Measurements from ENCODE around the gene DOK5. TPM values are rescaled to one million over a fixed set of nuclear protein-coding genes. Genes with fewer than 3 reads are reported as not detected.

The DOK5 gene
- polyA plus RNA-seq, 1 of the 3 experiments (the other 2 are of a cell fraction): 12.4 TPM

DNA sequence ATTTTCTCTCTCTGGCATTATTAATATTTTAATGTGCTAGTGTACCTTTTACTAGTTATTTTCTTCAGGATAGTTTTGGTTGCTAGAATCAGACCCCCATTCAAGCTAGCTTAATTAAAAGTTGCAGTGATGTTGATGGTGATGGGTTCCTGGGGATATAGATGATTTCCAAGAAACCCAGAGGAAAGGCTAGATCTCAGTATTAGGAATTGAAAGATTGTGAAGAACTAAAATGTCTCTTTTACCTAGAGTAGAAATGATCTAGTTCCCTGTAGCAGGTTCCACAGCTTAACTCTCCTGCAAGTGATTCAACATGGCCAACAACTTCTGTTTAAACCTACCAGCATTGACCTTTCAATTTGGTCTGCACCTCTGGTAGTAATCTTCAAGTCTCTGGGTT is 78.6 kb downstream of the DOK5 start:
- no peak overlapping the region for H3K27ac ChIP-seq (ENCODE audit: low read depth in 2 of 2, low read length in 1 of 2)
- H3K4me1 ChIP-seq (ENCODE audit: control insufficient read depth in 1 of 2, insufficient read depth in 2 of 2, low read depth in 1 of 2, low read length in 1 of 2): peaks cover 0 to 5% of the 10 kb centered on the region in 2 experiments; a peak in 1 of 4 replicates
- H4K20me1 ChIP-seq (ENCODE audit: insufficient read depth): no peaks in the 10 kb centered on the region
- H3K4me3 ChIP-seq (ENCODE audit: low read depth in 2 of 2, low read length in 1 of 2): no peak overlapping the region
- DNase-seq: no peak
- ChIA-PET CTCF (no interaction called here), POLR2A (no interaction called here)
- no peaks in the 10 kb centered on the region for H3K27me3 ChIP-seq (ENCODE audit: insufficient read depth)
- no peak for TF ChIP-seq CHD2 (IDR thresholded peaks at IDR 0.05; ENCODE audit: low read length, partially characterized antibody)
- TF ChIP-seq, protein P1, sequence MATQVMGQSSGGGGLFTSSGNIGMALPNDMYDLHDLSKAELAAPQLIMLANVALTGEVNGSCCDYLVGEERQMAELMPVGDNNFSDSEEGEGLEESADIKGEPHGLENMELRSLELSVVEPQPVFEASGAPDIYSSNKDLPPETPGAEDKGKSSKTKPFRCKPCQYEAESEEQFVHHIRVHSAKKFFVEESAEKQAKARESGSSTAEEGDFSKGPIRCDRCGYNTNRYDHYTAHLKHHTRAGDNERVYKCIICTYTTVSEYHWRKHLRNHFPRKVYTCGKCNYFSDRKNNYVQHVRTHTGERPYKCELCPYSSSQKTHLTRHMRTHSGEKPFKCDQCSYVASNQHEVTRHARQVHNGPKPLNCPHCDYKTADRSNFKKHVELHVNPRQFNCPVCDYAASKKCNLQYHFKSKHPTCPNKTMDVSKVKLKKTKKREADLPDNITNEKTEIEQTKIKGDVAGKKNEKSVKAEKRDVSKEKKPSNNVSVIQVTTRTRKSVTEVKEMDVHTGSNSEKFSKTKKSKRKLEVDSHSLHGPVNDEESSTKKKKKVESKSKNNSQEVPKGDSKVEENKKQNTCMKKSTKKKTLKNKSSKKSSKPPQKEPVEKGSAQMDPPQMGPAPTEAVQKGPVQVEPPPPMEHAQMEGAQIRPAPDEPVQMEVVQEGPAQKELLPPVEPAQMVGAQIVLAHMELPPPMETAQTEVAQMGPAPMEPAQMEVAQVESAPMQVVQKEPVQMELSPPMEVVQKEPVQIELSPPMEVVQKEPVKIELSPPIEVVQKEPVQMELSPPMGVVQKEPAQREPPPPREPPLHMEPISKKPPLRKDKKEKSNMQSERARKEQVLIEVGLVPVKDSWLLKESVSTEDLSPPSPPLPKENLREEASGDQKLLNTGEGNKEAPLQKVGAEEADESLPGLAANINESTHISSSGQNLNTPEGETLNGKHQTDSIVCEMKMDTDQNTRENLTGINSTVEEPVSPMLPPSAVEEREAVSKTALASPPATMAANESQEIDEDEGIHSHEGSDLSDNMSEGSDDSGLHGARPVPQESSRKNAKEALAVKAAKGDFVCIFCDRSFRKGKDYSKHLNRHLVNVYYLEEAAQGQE (IDR thresholded peaks at IDR 0.05; ENCODE audit: low read depth, low read length): no peak
- TF ChIP-seq RXRA (IDR thresholded peaks at IDR 0.05; ENCODE audit: borderline replicate concordance, low read depth): no peak
- TF ChIP-seq ELF1 (IDR thresholded peaks at IDR 0.05): no peak
- no peak for TF ChIP-seq NRF1 (IDR thresholded peaks at IDR 0.05; ENCODE audit: low read depth, low read length)
- TF ChIP-seq EP300 (IDR thresholded peaks at IDR 0.05; ENCODE audit: borderline replicate concordance in 1 of 2, low read depth in 1 of 2, low read length in 1 of 2): no peak
- no peak for TF ChIP-seq NFIC (IDR thresholded peaks at IDR 0.05; ENCODE audit: borderline replicate concordance)
- TF ChIP-seq RCOR1 (IDR thresholded peaks at IDR 0.05; ENCODE audit: low read length): no peak
- no peak for TF ChIP-seq YY1 (IDR thresholded peaks at IDR 0.05; ENCODE audit: low read depth)
- no peak for TF ChIP-seq MAX (IDR thresholded peaks at IDR 0.05; ENCODE audit: low read depth)
- TF ChIP-seq RFX5 (IDR thresholded peaks at IDR 0.05; ENCODE audit: low read length): no peak
- TF ChIP-seq, protein P2, sequence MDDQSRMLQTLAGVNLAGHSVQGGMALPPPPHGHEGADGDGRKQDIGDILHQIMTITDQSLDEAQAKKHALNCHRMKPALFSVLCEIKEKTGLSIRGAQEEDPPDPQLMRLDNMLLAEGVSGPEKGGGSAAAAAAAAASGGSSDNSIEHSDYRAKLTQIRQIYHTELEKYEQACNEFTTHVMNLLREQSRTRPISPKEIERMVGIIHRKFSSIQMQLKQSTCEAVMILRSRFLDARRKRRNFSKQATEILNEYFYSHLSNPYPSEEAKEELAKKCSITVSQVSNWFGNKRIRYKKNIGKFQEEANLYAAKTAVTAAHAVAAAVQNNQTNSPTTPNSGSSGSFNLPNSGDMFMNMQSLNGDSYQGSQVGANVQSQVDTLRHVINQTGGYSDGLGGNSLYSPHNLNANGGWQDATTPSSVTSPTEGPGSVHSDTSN (IDR thresholded peaks at IDR 0.05): no peak
- no peak for TF ChIP-seq SIN3A (IDR thresholded peaks at IDR 0.05; ENCODE audit: borderline replicate concordance, low read depth, low read length)
- no peak for TF ChIP-seq FOSL2 (IDR thresholded peaks at IDR 0.05; ENCODE audit: borderline replicate concordance, low read depth)
- TF ChIP-seq USF1 (IDR thresholded peaks at IDR 0.05; ENCODE audit: borderline replicate concordance, low read depth): no peak
- TF ChIP-seq MXI1 (IDR thresholded peaks at IDR 0.05; ENCODE audit: low read depth, low read length): no peak
- TF ChIP-seq GABPA (IDR thresholded peaks at IDR 0.05; ENCODE audit: low read depth): no peak
- TF ChIP-seq, protein P3, sequence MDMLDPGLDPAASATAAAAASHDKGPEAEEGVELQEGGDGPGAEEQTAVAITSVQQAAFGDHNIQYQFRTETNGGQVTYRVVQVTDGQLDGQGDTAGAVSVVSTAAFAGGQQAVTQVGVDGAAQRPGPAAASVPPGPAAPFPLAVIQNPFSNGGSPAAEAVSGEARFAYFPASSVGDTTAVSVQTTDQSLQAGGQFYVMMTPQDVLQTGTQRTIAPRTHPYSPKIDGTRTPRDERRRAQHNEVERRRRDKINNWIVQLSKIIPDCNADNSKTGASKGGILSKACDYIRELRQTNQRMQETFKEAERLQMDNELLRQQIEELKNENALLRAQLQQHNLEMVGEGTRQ (IDR thresholded peaks at IDR 0.05; ENCODE audit: borderline replicate concordance, low read depth, low read length): no peak
- no peak for TF ChIP-seq SMC3 (IDR thresholded peaks at IDR 0.05; ENCODE audit: low read depth, low read length)
- no peaks in the 10 kb centered on the region for H3K9me3 ChIP-seq
- H3K36me3 ChIP-seq (replicated peaks in 1 of 2; ENCODE audit: control insufficient read depth in 1 of 2, insufficient read depth in 2 of 2, low read length in 1 of 2): no peaks in the 10 kb centered on the region
- no peaks in the 10 kb centered on the region for H3K9me2 ChIP-seq
- H3K79me2 ChIP-seq (ENCODE audit: insufficient read depth): no peaks in the 10 kb centered on the region
- H3K4me2 ChIP-seq: no peak overlapping the region
- peaks cover 33% of the 10 kb centered on the region for H3F3A ChIP-seq (replicated peaks; ENCODE audit: insufficient read depth)
- H2AFZ ChIP-seq (ENCODE audit: low read depth): no peak overlapping the region
- H3K9ac ChIP-seq: no peak overlapping the region
